Endothelial cell of umbilical vein (primary cell): ENCODE data around the gene ZNF763. TPM values are rescaled to one million over a fixed set of nuclear protein-coding genes. Genes with fewer than 3 reads are reported as not detected.

ENCODE experiments used
- BruUV-seq: library from RNA; stranded (reverse); fragments of 400-500 nt; replicated peaks from 2 replicates; lab custom pipeline; 2021; lab: Mats Ljungman, UMichigan
- CTCF ChIA-PET: fragments of 300-600, 350-600 bp; sonication (Branson Sonifier 250); formaldehyde crosslinking; loops from one replicate; lab custom pipeline; 2021; ENCODE audit warnings: antibody characterized with exemption, inconsistent platforms; lab: Charles Lee
- POLR2A ChIA-PET: fragments of 300-600, 350-600 bp; sonication (Branson Sonifier 250); formaldehyde crosslinking; loops from one replicate; lab custom pipeline; 2021; ENCODE audit warnings: antibody characterized with exemption, inconsistent platforms; lab: Charles Lee
- DNase-seq: peaks from one replicate; pipeline ENCODE4 v3.0.0-alpha.2; 2011; ENCODE audit warnings: low read depth, low spot score
- FAIRE-seq: peaks from 2 replicates; lab custom pipeline; 2011; peaks lifted over from hg19 to GRCh38; lab: Jason Lieb, UNC
- H2AFZ ChIP-seq: 2 replicates; pipeline ENCODE4 v1.6.0; 2012; ENCODE audit warnings: low read depth, low read length, control low read depth, inconsistent platforms
- H3K27ac ChIP-seq: 2 replicates; pipeline ENCODE4 v1.5.1; 2011; ENCODE audit warnings: low read depth, mild to moderate bottlenecking, control low read depth, low read length, moderate library complexity; ENCODE audit not compliant: insufficient read depth
- H3K27me3 ChIP-seq, 2 experiments: 2 replicates each; pipeline versions ENCODE4 v1.6.0 to v1.6.1; 2011; ENCODE audit warnings: low read length in 2 of 2, mixed read lengths in 1 of 2; ENCODE audit not compliant: control insufficient read depth in 2 of 2, insufficient read depth in 2 of 2
- H3K36me3 ChIP-seq, 2 experiments: 2 replicates in 1 of 2; 3 replicates in 1 of 2; pipeline ENCODE4 v1.5.1; 2011; ENCODE audit warnings: low read length in 2 of 2, mild to moderate bottlenecking in 1 of 2, moderate library complexity in 1 of 2; ENCODE audit not compliant: control insufficient read depth in 2 of 2, insufficient read depth in 2 of 2; ENCODE audit errors: extremely low read depth in 1 of 2
- H3K4me1 ChIP-seq: 3 replicates; pipeline ENCODE4 v1.5.1; 2011; ENCODE audit warnings: mild to moderate bottlenecking, low read length; ENCODE audit not compliant: control insufficient read depth, insufficient read depth; ENCODE audit errors: extremely low read depth
- H3K4me2 ChIP-seq: 2 replicates; pipeline ENCODE4 v1.6.1; 2011; ENCODE audit warnings: low read length, control low read depth, mixed read lengths; ENCODE audit not compliant: insufficient read depth
- H3K4me3 ChIP-seq, 3 experiments: fragments of 200-600 bp in 1 of 3; sonication (generic), shearing (Covaris generic) in 1 of 3; replicated peaks in 1 of 3; 2 replicates each; pipeline ENCODE4 v1.5.1; 2011 to 2016; ENCODE audit warnings: control low read depth in 3 of 3, low read length in 3 of 3, mild to moderate bottlenecking in 2 of 3, inconsistent platforms in 1 of 3, low read depth in 1 of 3, moderate library complexity in 1 of 3; ENCODE audit not compliant: insufficient read depth in 1 of 3
- H3K79me2 ChIP-seq: 2 replicates; pipeline ENCODE4 v1.6.0; 2012; ENCODE audit warnings: low read length, inconsistent platforms; ENCODE audit not compliant: control insufficient read depth, insufficient read depth
- H3K9ac ChIP-seq: replicated peaks from 2 replicates; pipeline ENCODE3; 2011; ENCODE audit warnings: low read length, control low read depth; ENCODE audit not compliant: insufficient read depth; ENCODE audit errors: extremely low read depth
- H3K9me1 ChIP-seq: replicated peaks from 3 replicates; pipeline ENCODE4 v1.6.0; 2011; ENCODE audit warnings: mild to moderate bottlenecking, low read length; ENCODE audit not compliant: control insufficient read depth, insufficient read depth; ENCODE audit errors: extremely low read depth
- H3K9me3 ChIP-seq: replicated peaks from 2 replicates; pipeline ENCODE4 v1.5.1; 2012; ENCODE audit warnings: low read length, inconsistent platforms; ENCODE audit not compliant: control insufficient read depth, insufficient read depth
- H4K20me1 ChIP-seq: replicated peaks from 2 replicates; pipeline ENCODE3; 2011; ENCODE audit warnings: mild to moderate bottlenecking, low read length; ENCODE audit not compliant: control insufficient read depth, insufficient read depth; ENCODE audit errors: extremely low read depth
- EZH2 ChIP-seq: IDR thresholded peaks from 2 replicates; pipeline ENCODE4 v1.6.1; 2012; ENCODE audit warnings: borderline replicate concordance, low read depth, mild to moderate bottlenecking, moderate library complexity, low read length, inconsistent platforms; ENCODE audit not compliant: severe bottlenecking
- FOS ChIP-seq: IDR thresholded peaks from 2 replicates; pipeline ENCODE4 v1.6.1; 2011; ENCODE audit warnings: mild to moderate bottlenecking, low read length, moderate library complexity, borderline replicate concordance; ENCODE audit not compliant: insufficient read depth
- GATA2 ChIP-seq: IDR thresholded peaks from 2 replicates; pipeline ENCODE4 v1.7.0; 2011; ENCODE audit warnings: low read depth, mild to moderate bottlenecking, moderate library complexity, mixed read lengths, low read length; ENCODE audit not compliant: insufficient read length, insufficient read depth
- JUN ChIP-seq: IDR thresholded peaks from 2 replicates; pipeline ENCODE4 v1.6.1; 2011; ENCODE audit warnings: borderline replicate concordance, low read depth; ENCODE audit not compliant: insufficient read length, insufficient read depth
- MYC ChIP-seq: IDR thresholded peaks from one replicate; pipeline ENCODE4 v1.6.1; 2011; ENCODE audit warnings: mild to moderate bottlenecking, low read depth, low read length
- POLR2A ChIP-seq: IDR thresholded peaks from 2 replicates; pipeline ENCODE4 v1.6.1; 2012; ENCODE audit warnings: low read depth, mild to moderate bottlenecking, control low read depth, low read length
- dilution Hi-C: fragments of 300-500 bp; cut with MboI; formaldehyde crosslinking; loops from one replicate; pipeline ENCODE4 v1.15.0; 2019; ENCODE audit warnings: low sequenced_read_pairs; ENCODE audit not compliant: extremely low pct_ligation_motif_present
- intact Hi-C: fragments of 100-400 bp; cut with micrococcal nuclease; formaldehyde crosslinking; loops from one replicate; pipeline ENCODE4 v1.10.0; 2022
- polyA plus RNA-seq, 4 experiments: library from polyadenylated mRNA; depleted of rRNA in 3 of 4; stranded (reverse) in 3 of 4; unstranded in 1 of 4; fragments of >200 nt; gene quantifications; 2 replicates each; pipeline versions ENCODE4 v1.2.1 to v1.2.3, GENCODE V29; 2011 to 2012; ENCODE audit warnings: missing spikeins in 1 of 4
- total RNA-seq: library from RNA; stranded (reverse); gene quantifications from 2 replicates; pipeline ENCODE4 v1.2.3, GENCODE V29; 2021

ZNF763 gene
- total and polyA plus RNA-seq, 2 donors (not counting 3 experiments of a cell fraction or from before 2014, with no cell fraction given), result 0.17 to 0.77 TPM

DNA sequence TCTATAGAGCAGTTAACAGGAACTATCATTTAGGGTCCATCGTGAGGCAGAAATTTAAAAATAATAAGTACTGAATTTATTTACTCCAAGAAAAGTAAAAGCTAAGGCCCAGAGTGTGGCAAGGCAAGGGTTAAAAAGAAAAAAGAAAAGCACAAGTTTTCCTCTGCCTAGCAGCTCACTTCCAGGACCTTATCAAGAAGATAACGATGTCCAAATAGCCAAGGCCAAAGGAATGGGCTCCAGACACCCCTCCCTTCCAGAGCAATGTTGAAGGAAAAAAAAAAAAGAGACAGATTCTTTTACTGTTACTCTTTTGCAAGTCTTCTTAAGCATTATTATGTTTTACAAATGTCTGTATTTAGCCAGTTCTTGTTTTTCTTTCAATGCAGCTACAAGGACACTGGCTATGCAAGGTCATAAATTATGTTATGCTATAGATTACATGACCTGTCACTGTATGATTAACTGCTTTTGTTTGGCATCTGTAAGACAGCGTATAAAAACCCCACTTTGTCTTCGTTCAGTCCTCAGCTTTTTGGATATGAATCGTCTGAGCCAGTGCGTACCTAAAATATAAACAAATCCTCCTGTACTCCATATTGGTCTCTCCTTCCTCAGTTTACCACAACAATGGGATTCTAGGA lies 42.9 kb upstream of the ZNF763 start:
- CTCF ChIA-PET, result interaction anchor here (2.5 to 4.0 kb wide), 3 partner anchors 42 to 750 kb away, joined by 20 to 162 read pairs (median 21); no protein-coding TSS in a partner anchor
- Histone ChIP-seq H3K36me3 (no peaks in the 10 kb centered on the region), H3K9ac (no peak overlapping the region), H2AFZ (no peak overlapping the region), H3K4me2 (no peak overlapping the region), H3K27me3 (no peaks in the 10 kb centered on the region), H3K27ac (no peak overlapping the region), H3K79me2 (no peaks in the 10 kb centered on the region), H3K4me3 (no peak overlapping the region), H3K9me1 (no peaks in the 10 kb centered on the region), H4K20me1 (no peaks in the 10 kb centered on the region), H3K4me1 (peaks cover 15% of the 10 kb centered on the region), H3K9me3 (no peaks in the 10 kb centered on the region)
- POLR2A ChIA-PET, result no interaction called here
- TF ChIP-seq POLR2A (no peak), FOS (no peak), MYC (no peak), GATA2 (no peak), JUN (no peak), EZH2 (no peak)
- FAIRE-seq (no peak), DNase-seq (no peak)
- intact Hi-C loops (loop anchor here (5.0 kb wide), 1 partner anchor 745 kb away; the partner anchor contains the start of genes MAN2B1 and WDR83), dilution Hi-C loops (no loop called here)
- no TSS peak for BruUV-seq
